ENCODE measurements around the gene CLSTN3.

DNA sequence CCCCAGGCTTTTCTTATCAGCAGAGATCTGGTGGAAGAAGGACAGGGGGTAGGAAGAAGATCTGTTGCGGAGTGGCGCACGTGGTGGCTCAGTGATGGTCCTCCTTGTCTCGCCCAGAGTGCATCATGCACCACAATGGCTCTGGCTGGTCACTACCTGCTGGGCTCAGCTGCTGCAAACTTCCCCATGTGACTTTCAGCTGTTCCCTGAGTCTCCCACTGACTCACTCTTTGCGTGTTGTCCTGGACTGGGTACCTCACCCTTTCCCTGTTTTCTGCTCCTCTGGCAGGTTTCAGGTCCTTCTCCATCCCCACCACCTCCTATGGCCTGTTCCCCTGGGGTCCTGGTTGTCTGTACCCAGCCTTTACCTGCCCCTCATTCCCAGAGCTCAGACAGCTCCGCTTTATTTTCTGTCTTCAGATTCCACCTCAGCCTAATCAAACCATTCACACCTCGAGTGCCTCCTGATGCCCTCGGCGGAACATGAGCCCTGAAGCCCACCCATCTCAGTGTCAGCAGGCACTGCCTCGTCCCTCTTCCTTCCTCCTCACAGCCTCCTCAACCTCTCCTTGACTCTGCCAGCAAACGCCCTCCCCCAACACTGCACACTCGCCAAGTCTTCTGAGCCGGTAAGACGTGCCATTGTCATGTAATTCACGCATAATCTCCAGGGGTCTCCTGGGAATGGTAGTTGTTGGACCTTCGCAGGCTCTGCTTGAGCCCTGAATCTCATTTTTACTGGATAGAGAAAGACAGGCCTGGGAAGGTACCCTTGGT lies 39.8 kb upstream of the CLSTN3 start:
- TF ChIP-seq, protein P1, sequence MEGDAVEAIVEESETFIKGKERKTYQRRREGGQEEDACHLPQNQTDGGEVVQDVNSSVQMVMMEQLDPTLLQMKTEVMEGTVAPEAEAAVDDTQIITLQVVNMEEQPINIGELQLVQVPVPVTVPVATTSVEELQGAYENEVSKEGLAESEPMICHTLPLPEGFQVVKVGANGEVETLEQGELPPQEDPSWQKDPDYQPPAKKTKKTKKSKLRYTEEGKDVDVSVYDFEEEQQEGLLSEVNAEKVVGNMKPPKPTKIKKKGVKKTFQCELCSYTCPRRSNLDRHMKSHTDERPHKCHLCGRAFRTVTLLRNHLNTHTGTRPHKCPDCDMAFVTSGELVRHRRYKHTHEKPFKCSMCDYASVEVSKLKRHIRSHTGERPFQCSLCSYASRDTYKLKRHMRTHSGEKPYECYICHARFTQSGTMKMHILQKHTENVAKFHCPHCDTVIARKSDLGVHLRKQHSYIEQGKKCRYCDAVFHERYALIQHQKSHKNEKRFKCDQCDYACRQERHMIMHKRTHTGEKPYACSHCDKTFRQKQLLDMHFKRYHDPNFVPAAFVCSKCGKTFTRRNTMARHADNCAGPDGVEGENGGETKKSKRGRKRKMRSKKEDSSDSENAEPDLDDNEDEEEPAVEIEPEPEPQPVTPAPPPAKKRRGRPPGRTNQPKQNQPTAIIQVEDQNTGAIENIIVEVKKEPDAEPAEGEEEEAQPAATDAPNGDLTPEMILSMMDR (IDR thresholded peaks at IDR 0.05; ENCODE audit: low read depth, low read length, poor library complexity, severe bottlenecking) = no peak
- TF ChIP-seq EZH2phosphoT487 (IDR thresholded peaks at IDR 0.05; ENCODE audit: borderline replicate concordance, low read length) = no peak
